HepG2 (cell line): ENCODE data around the gene MLH1. TPM values are rescaled to one million over a fixed set of nuclear protein-coding genes. Genes with fewer than 3 reads are reported as not detected.
A peak's percentile ranks its signal among the peaks of the same experiment; 100 is the strongest.

Source experiments
- ATF2 ChIP-seq: sonication (generic); formaldehyde crosslinking; IDR thresholded peaks from 2 replicates; pipeline ENCODE4 v1.4.0; 2020; ENCODE audit warnings: missing genetic modification reagents
- CHD2 ChIP-seq: IDR thresholded peaks from 2 replicates; pipeline ENCODE4 v1.6.1; 2011; ENCODE audit warnings: low read depth, low read length, improper control_type of control experiment
- KLF12 ChIP-seq: sonication (generic); formaldehyde crosslinking; IDR thresholded peaks from 2 replicates; pipeline ENCODE4 v1.4.0; 2020; ENCODE audit warnings: missing genetic modification reagents, borderline replicate concordance
- NFIC ChIP-seq: IDR thresholded peaks from 2 replicates; pipeline ENCODE4 v1.6.1; 2012; ENCODE audit warnings: mild to moderate bottlenecking, low read length, inconsistent platforms
- NKX3-1 ChIP-seq: sonication (generic); formaldehyde crosslinking; IDR thresholded peaks from 2 replicates; pipeline ENCODE4 v1.5.0; 2020; ENCODE audit warnings: missing genetic modification reagents
- PAXIP1 ChIP-seq: sonication (generic); formaldehyde crosslinking; conservative IDR thresholded peaks from 2 replicates; pipeline ENCODE4 v1.4.0; 2020; ENCODE audit warnings: mild to moderate bottlenecking, missing genetic modification reagents, moderate library complexity
- POGZ ChIP-seq: sonication (generic); formaldehyde crosslinking; IDR thresholded peaks from 2 replicates; pipeline ENCODE4 v1.4.0; 2020; ENCODE audit warnings: mild to moderate bottlenecking, missing genetic modification reagents
- RAD21 ChIP-seq: fragments of 450-650 bp; formaldehyde crosslinking; IDR thresholded peaks from 2 replicates; pipeline ENCODE4 v1.5.0; 2020; ENCODE audit warnings: mild to moderate bottlenecking
- SIX1 ChIP-seq: sonication (generic); formaldehyde crosslinking; IDR thresholded peaks from 2 replicates; pipeline ENCODE4 v1.4.0; 2020; ENCODE audit warnings: missing genetic modification reagents, borderline replicate concordance
- SOX13 ChIP-seq, 3 experiments: fragments of 450-650 bp in 1 of 3; sonication (generic) in 1 of 3; formaldehyde crosslinking in 1 of 3; IDR thresholded peaks in 2 of 3; conservative IDR thresholded peaks in 1 of 3; 2 replicates each; pipeline versions ENCODE4 v1.5.0 to v1.6.1; 2016 to 2020; ENCODE audit warnings: antibody characterized with exemption in 1 of 3, mild to moderate bottlenecking in 1 of 3, missing compliant biosample characterization in 1 of 3, missing genetic modification reagents in 1 of 3, moderate library complexity in 1 of 3
- SOX5 ChIP-seq: IDR thresholded peaks from 2 replicates; pipeline ENCODE4 v1.6.1; 2016; ENCODE audit warnings: borderline replicate concordance
- SP140L ChIP-seq: sonication (generic); formaldehyde crosslinking; IDR thresholded peaks from 2 replicates; pipeline ENCODE4 v1.4.0; 2020; ENCODE audit warnings: missing genetic modification reagents, borderline replicate concordance
- TBX3 ChIP-seq: fragments of 450-650 bp; IDR thresholded peaks from 2 replicates; pipeline ENCODE4 v1.6.1; 2017; ENCODE audit warnings: antibody characterized with exemption, mild to moderate bottlenecking, inconsistent platforms, borderline replicate concordance
- TIGD3 ChIP-seq: sonication (generic); formaldehyde crosslinking; IDR thresholded peaks from 2 replicates; pipeline ENCODE4 v1.5.1; 2020; ENCODE audit warnings: mild to moderate bottlenecking, missing genetic modification reagents, borderline replicate concordance
- TMF1 ChIP-seq: sonication (generic); formaldehyde crosslinking; IDR thresholded peaks from 2 replicates; pipeline ENCODE4 v1.8.1; 2022; ENCODE audit warnings: low read depth, missing genetic modification reagents
- ZBTB43 ChIP-seq: sonication (generic); formaldehyde crosslinking; conservative IDR thresholded peaks from 2 replicates; pipeline ENCODE4 v1.4.0; 2020; ENCODE audit warnings: missing genetic modification reagents
- ZMYM2 ChIP-seq: sonication (generic); formaldehyde crosslinking; IDR thresholded peaks from 2 replicates; pipeline ENCODE4 v1.8.0; 2022; ENCODE audit warnings: mild to moderate bottlenecking, missing genetic modification reagents
- ZNF251 ChIP-seq: sonication (generic); formaldehyde crosslinking; IDR thresholded peaks from 2 replicates; pipeline ENCODE4 v1.9.0; 2021; ENCODE audit warnings: mild to moderate bottlenecking, missing genetic modification reagents
- ZNF710 ChIP-seq: sonication (generic); formaldehyde crosslinking; IDR thresholded peaks from 2 replicates; pipeline ENCODE4 v1.5.0; 2020; ENCODE audit warnings: mild to moderate bottlenecking, missing genetic modification reagents, borderline replicate concordance
- ZSCAN25 ChIP-seq: sonication (generic); formaldehyde crosslinking; IDR thresholded peaks from 2 replicates; pipeline ENCODE4 v1.8.0; 2022; ENCODE audit warnings: mild to moderate bottlenecking, missing genetic modification reagents
- polyA plus RNA-seq, 8 experiments: library from polyadenylated mRNA; depleted of rRNA in 3 of 8; stranded (reverse) in 7 of 8; unstranded in 1 of 8; fragments of >200 nt; fragmentation: Illumina TruSeq in 4 of 8; extraction: Trizol in 4 of 8; gene quantifications; 2 replicates each; pipeline versions ENCODE4 v1.2.1 to v1.2.3, GENCODE V29; 2011 to 2016; ENCODE audit warnings: low read depth in 4 of 8, missing spikeins in 1 of 8, mixed read lengths in 1 of 8; ENCODE audit not compliant: insufficient read depth in 1 of 8
- total RNA-seq, 5 experiments: library from RNA; depleted of rRNA; stranded (reverse); fragments of >200 nt; fragmentation: Illumina TruSeq; extraction: Trizol; gene quantifications; 2 replicates each; pipeline ENCODE4 v1.2.3, GENCODE V29; 2016; ENCODE audit warnings: low read depth in 1 of 5

The MLH1 gene
- total and polyA plus RNA-seq, 2 of the 13 experiments (the other 11 are each of a cell fraction or from before 2014, with no cell fraction given): 29.5 to 70.8 TPM

GRCh38 chr3:36992806-36993325 is 452 bp upstream of the MLH1 start, which contains the start of gene EPM2AIP1 (continued):
- TF ChIP-seq SOX13 (IDR thresholded peaks at IDR 0.05): no peak
- peak in 1 of 2 experiments; percentile 11; a peak in 1 of 4 replicates for TF ChIP-seq SOX13 (CRISPR knock-in tag; conservative IDR thresholded peaks at IDR 0.05 in 1 of 2, IDR thresholded peaks at IDR 0.05 in 1 of 2)
- TF ChIP-seq CHD2: 0 out of 2 replicates have a peak, but pooled peaks have one; percentile 30
- no peak for TF ChIP-seq ATF2
- peak; percentile 50 for TF ChIP-seq RAD21 (CRISPR knock-in tag)
- no peak; the same call in 1 of the 2 replicates for TF ChIP-seq TMF1 (CRISPR knock-in tag)
- TF ChIP-seq SP140L: no peak; the same call in 1 of the 2 replicates
- 0 out of 2 replicates have a peak, but pooled peaks have one; percentile 9 for TF ChIP-seq TIGD3
- no peak for TF ChIP-seq ZMYM2 (CRISPR knock-in tag)
- TF ChIP-seq SIX1 (CRISPR knock-in tag): no peak
- TF ChIP-seq KLF12: no peak; the same call in 1 of the 2 replicates
- peak; percentile 24; the same call in 1 of the 2 replicates for TF ChIP-seq TBX3
- no peak for TF ChIP-seq ZNF251 (CRISPR knock-in tag)
- TF ChIP-seq ZBTB43 (CRISPR knock-in tag): peak; percentile 54; the same call in 1 of the 2 replicates
- no peak; the same call in 1 of the 2 replicates for TF ChIP-seq ZSCAN25 (CRISPR knock-in tag)
- no peak for TF ChIP-seq POGZ (CRISPR knock-in tag)
- TF ChIP-seq NKX3-1 (CRISPR knock-in tag): 0 out of 2 replicates have a peak, but pooled peaks have one; percentile 41
- 0 out of 2 replicates have a peak, but pooled peaks have one; percentile 77 for TF ChIP-seq ZNF710 (CRISPR knock-in tag)
- no peak for TF ChIP-seq SOX5 (CRISPR knock-in tag)
- no peak for TF ChIP-seq PAXIP1 (CRISPR knock-in tag)
- no peak for TF ChIP-seq NFIC
